ENCODE results near the gene SPIRE1.
"Not testable (repeated sequence)": the region's sequence is repeated elsewhere in the genome, so short reads cannot be mapped to it uniquely, and the experiment has no call there.

Gene SPIRE1

DNA sequence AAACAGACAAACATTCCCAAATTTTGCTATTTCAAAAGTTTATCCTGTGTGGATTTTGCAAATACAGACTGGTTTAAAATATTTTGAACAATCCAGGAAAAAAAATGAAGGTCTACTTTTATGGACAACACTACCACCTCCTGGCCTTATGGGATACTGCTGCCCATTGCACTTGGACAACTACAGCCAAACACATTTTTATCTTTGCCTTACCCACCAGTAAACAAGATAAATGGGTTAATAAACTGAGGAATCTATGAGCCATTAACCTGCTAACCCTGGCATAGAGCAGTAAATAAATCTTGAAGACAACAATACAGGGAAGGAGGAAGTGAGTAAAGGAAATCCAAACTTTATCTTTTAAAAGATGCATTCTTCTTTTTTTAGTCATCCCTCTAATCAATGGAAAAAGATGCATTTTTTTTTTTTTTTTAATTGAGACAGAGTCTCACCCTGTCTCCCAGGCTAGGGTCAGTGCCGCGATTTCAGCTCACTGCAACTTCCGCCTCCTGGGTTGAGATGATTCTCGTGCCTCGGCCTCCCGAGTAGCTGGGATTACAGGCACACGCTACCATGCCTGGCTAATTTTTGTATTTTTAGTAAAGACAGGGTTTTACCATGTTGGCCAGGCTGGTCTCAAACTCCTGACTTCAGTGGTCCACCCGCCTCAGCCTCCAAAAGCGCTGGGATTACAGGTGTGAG is 2.1 kb upstream of the SPIRE1 start:
- Mint-ChIP-seq H3K27ac (no peak overlapping the region), H3K27me3 (peaks cover 17% of the 10 kb centered on the region), H3K36me3 (ENCODE audit: low read depth) (peaks cover 6% of the 10 kb centered on the region), H3K4me3 (no peak overlapping the region), H3K4me1 (ENCODE audit: low read depth) (peaks cover 23% of the 10 kb centered on the region), H3K9me3 (no peaks in the 10 kb centered on the region)
- intact Hi-C loops (cut with micrococcal nuclease) = loop anchor here (1.0 to 5.0 kb wide), 3 partner anchors 53 to 269 kb away; no protein-coding TSS in a partner anchor

DNA sequence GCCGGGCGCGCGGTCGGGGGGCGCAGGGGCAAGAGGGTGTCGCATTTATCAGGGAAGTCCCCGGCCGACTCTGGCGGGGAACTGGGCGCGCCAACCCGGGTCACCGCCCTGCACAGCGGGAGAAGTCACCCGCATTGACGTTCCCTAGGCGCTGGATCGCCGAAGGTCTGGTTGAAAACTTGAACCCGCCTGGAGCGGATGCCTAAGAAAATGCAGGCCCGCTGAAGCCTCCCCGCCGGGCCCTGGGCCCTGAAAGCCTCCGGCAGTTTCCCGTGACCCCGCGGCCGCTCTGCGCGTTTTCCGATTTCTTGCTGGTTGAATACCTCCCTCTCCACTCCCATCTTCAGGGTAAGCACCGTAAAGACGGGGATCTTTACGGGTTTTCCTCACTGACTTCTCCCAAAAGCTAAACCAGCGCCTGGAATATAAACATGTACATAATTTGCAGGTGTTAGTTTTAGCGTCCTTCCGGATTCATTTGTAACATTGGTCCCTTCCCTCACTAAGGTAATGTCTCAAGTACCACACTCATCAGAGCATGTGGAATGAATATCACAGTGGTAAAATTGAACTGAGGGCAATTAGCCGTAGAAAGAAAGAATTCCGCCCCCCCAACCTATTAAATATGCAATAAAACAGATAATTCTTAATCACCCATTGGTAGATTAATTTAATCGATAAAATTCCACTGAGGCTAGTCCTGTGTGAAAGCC is 675 bp upstream of the SPIRE1 start:
- intact Hi-C loops (cut with micrococcal nuclease) = loop anchor here (1.0 to 5.0 kb wide), 4 partner anchors 51 to 281 kb away; partner anchors contain the start of genes AFG3L2 and PRELID3A
- H3K27ac Mint-ChIP-seq = peak overlapping the region; percentile 86
- no peaks in the 10 kb centered on the region for H3K9me3 Mint-ChIP-seq
- H3K27me3 Mint-ChIP-seq = peaks cover 19% of the 10 kb centered on the region
- peaks cover 11% of the 10 kb centered on the region for H3K36me3 Mint-ChIP-seq (ENCODE audit: low read depth)
- H3K4me3 Mint-ChIP-seq = peak overlapping the region; percentile 92
- peaks cover 31% of the 10 kb centered on the region for H3K4me1 Mint-ChIP-seq (ENCODE audit: low read depth)

DNA sequence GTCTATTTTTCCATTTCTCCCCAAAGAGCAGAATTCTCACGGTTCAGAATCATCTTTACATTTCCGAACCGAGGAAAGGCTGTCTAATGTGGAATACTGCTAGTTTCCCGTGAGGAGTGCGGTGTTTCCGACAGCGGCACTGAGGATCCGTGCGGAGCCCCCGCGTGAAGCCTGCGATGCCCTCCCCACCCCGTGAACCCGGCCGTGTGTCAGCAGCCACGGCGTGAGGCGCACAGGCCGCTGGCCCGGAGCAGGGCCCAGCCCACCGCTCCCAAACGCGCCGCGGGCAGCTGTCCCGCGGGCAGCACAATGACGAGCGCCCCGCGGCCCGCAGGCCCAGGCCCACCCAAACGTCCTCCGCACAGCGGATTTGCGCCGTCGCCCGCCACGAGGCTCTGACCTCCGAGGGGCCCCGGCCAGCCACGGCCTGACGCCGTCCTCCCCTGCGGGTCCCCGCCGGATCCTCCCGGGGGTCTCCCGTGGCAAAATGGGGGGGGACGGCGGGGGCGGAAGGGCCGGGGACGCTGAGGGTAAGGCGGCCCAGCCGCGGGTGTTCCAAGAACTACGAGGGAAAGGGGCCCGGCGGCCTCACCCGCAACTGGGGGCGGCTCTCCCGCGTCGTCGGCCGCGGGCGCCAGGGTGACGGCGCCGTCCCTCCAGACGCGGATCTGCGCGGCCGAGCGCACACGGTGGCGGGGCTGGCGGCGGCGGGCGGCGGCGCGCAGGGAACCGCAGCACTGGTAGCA is 796 bp downstream of the SPIRE1 start:
- H3K4me1 Mint-ChIP-seq (ENCODE audit: low read depth) = peaks cover 40% of the 10 kb centered on the region
- peak overlapping the region; percentile 78 for H3K27ac Mint-ChIP-seq
- no peaks in the 10 kb centered on the region for H3K9me3 Mint-ChIP-seq
- peaks cover 11% of the 10 kb centered on the region for H3K36me3 Mint-ChIP-seq (ENCODE audit: low read depth)
- peak overlapping the region; percentile 92 for H3K4me3 Mint-ChIP-seq
- intact Hi-C loops (cut with micrococcal nuclease) = loop anchor here (5.0 kb wide), 1 partner anchor 50 kb away; no protein-coding TSS in a partner anchor
- H3K27me3 Mint-ChIP-seq = peaks cover 19% of the 10 kb centered on the region

DNA sequence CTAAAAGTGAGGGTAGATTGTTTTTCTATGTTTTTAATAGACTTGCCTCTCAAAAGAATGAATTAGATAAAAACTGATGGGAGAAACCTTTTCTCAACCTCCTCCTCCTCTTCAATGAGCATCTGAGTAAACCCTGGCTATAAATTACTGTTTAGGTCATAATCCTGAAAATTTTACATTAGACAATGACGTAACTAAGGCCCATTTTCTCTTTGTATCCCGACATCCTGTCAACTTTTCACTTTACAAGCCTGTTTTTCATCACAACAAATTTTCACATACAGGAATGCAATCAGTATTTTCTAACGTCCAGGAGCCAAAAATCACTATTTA is 1.3 kb downstream of the SPIRE1 start:
- intact Hi-C loops (cut with micrococcal nuclease) = loop anchor here (5.0 kb wide), 1 partner anchor 49 kb away; no protein-coding TSS in a partner anchor
- peak overlapping the region; percentile 78 for H3K27ac Mint-ChIP-seq
- H3K27me3 Mint-ChIP-seq = peaks cover 19% of the 10 kb centered on the region

DNA sequence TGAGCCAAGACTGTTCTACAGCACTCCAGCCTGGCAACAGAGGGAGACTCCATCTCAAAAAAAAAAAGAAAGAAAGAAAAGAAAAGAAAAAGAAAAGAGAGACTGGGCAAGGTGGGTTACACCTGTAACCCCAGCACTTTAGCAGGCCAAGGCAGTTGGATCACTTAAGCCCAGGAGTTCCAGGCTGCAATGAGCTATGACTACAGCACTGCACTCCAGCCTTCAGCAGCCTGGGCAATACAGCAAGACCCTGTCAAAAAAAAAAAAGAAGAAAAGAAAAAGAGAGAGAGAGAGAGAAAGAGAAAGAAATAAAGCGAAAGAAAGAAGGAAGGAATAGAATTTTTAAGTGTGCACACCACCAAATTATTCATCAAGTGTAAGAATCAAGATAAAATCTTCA is 2.9 kb downstream of the SPIRE1 start:
- H3K9me3 Mint-ChIP-seq = no peaks in the 10 kb centered on the region
- peaks cover 19% of the 10 kb centered on the region for H3K27me3 Mint-ChIP-seq
- intact Hi-C loops (cut with micrococcal nuclease) = loop anchor here (5.0 kb wide), 1 partner anchor 48 kb away; no protein-coding TSS in a partner anchor
- H3K4me3 Mint-ChIP-seq = no peak overlapping the region
- H3K4me1 Mint-ChIP-seq (ENCODE audit: low read depth) = peaks cover 46% of the 10 kb centered on the region
- H3K27ac Mint-ChIP-seq = no peak overlapping the region
- H3K36me3 Mint-ChIP-seq (ENCODE audit: low read depth) = peaks cover 11% of the 10 kb centered on the region

More for the DNA sequence above, 1.3 kb downstream of the SPIRE1 start:
- peaks cover 11% of the 10 kb centered on the region for H3K36me3 Mint-ChIP-seq (ENCODE audit: low read depth)
- peaks cover 44% of the 10 kb centered on the region for H3K4me1 Mint-ChIP-seq (ENCODE audit: low read depth)
- H3K9me3 Mint-ChIP-seq = no peaks in the 10 kb centered on the region
- peak overlapping the region; percentile 92 for H3K4me3 Mint-ChIP-seq

DNA sequence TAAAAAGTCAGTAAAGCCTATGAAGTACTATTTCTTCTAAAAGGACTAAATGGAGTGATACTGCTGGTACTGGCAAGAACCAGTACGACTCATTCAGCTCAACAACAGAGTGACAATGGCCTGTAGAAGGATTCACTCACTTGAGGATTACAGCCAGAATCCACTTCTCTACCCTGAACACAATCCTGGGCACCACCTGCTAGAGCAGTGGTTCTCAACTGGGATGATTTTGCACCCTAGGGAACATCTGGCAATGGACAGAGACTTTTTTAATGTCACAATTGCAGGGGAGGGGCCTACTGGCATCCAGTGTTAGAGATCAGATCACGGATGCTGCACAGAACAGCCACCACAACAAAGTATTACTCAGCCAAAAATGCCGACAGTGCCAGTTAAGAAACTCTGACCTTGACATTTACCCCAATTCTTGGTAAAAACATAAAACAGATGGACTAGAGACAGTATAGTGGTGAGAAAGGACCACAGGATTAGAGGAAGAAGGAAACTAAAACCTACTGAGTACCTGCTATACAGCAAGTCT is 5.0 kb downstream of the SPIRE1 start:
- Mint-ChIP-seq H3K27ac (peak overlapping the region; percentile 63), H3K36me3 (ENCODE audit: low read depth) (peaks cover 7% of the 10 kb centered on the region), H3K27me3 (peaks cover 11% of the 10 kb centered on the region), H3K9me3 (no peaks in the 10 kb centered on the region), H3K4me3 (no peak overlapping the region), H3K4me1 (ENCODE audit: low read depth) (peaks cover 36% of the 10 kb centered on the region)
- intact Hi-C loops (cut with micrococcal nuclease) = no loop called here

DNA sequence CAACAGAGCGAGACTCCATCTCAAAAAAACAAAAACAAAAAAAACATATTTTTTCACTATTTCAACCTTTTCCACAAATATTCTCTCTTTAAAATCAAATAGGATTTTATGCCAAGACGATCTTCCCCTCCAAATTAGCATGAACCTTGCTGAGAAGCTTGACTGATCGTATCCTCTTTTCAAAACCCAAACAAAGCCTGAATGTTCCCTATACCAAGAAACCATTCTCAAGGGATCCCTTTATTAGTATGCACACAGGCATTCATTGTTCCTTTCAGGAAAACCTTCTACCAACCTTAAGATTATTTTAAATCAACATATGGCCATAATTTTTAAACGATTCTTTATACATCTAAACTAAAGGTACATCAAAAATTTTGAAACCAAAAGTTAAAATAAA is 6.3 kb downstream of the SPIRE1 start:
- no peaks in the 10 kb centered on the region for H3K9me3 Mint-ChIP-seq
- no peak overlapping the region for H3K4me3 Mint-ChIP-seq
- H3K27me3 Mint-ChIP-seq = peaks cover 11% of the 10 kb centered on the region
- peaks cover 6% of the 10 kb centered on the region for H3K36me3 Mint-ChIP-seq (ENCODE audit: low read depth)
- H3K4me1 Mint-ChIP-seq (ENCODE audit: low read depth) = peaks cover 33% of the 10 kb centered on the region
- H3K27ac Mint-ChIP-seq = no peak overlapping the region
- intact Hi-C loops (cut with micrococcal nuclease) = no loop called here

DNA sequence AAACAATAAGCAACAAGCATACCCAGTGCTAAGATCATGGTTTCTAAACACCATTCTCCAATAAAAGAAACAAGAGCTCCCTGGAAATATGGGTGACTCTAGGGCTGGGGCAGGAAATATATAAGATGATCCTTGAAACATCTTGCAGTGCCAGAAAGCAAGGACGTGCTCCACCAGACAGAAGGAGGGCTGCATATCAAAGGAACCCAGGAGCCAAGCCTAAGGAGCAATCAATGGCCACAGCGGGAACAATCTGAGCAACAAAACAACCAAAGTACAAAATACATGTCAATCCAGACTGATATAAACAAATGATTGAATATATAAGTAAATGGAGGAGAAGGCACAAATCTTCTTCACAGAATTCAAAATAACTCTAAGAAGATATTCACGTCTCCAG is 10.1 kb downstream of the SPIRE1 start:
- Mint-ChIP-seq H3K4me3 (no peak overlapping the region), H3K36me3 (ENCODE audit: low read depth) (no peaks in the 10 kb centered on the region), H3K27me3 (no peaks in the 10 kb centered on the region), H3K27ac (no peak overlapping the region), H3K9me3 (no peaks in the 10 kb centered on the region), H3K4me1 (ENCODE audit: low read depth) (peaks cover 24% of the 10 kb centered on the region)
- intact Hi-C loops (cut with micrococcal nuclease) = no loop called here

DNA sequence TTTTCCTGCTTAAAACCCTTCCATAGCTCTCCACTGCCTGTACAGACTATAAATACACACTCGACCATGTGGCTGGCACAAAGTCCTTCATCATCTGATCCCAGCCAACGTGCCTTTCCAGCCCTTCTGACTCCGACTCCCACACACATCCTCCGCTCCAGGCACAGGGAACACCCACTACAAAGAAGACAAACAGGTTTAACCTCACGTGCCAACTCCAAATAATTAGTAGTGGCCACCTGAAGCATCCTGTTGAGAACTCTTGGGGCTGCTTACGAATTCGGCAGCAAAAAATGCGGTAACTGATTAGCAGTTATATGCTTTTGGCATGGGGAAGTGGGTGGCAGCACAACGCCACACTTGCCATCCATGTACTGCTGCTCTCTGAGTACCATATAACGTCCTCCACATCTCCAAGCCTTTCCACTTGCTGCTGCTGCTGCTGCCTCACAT is 12.1 kb downstream of the SPIRE1 start:
- H3K27ac Mint-ChIP-seq = no peak overlapping the region

DNA sequence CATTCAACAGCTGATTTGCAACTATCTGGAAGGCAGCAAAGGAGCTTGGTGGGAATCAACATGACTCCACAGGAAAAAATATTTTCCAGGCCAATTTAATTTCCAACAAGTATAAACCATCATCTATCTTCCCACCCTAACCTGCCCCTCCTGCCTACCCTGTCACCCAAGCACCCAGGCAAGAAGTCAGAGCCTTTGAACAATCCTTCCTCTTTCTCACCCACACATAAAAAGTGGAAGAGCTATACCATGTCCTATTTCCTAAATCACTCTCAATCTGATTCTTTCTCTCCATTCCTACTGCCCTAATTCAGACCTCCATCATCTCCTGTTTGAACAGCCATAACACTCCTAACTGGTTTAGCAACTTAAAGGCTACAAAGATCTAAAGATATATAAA is 12.7 kb downstream of the SPIRE1 start:
- H3K9me3 Mint-ChIP-seq = no peaks in the 10 kb centered on the region
- intact Hi-C loops (cut with micrococcal nuclease) = no loop called here
- no peak overlapping the region for H3K27ac Mint-ChIP-seq
- H3K36me3 Mint-ChIP-seq (ENCODE audit: low read depth) = no peaks in the 10 kb centered on the region
- no peaks in the 10 kb centered on the region for H3K27me3 Mint-ChIP-seq
- no peak overlapping the region for H3K4me3 Mint-ChIP-seq
- peaks cover 17% of the 10 kb centered on the region for H3K4me1 Mint-ChIP-seq (ENCODE audit: low read depth)

More for the DNA sequence above, 12.1 kb downstream of the SPIRE1 start:
- intact Hi-C loops (cut with micrococcal nuclease) = no loop called here
- no peaks in the 10 kb centered on the region for H3K36me3 Mint-ChIP-seq (ENCODE audit: low read depth)
- H3K9me3 Mint-ChIP-seq = no peaks in the 10 kb centered on the region
- no peaks in the 10 kb centered on the region for H3K27me3 Mint-ChIP-seq
- H3K4me1 Mint-ChIP-seq (ENCODE audit: low read depth) = peaks cover 17% of the 10 kb centered on the region
- no peak overlapping the region for H3K4me3 Mint-ChIP-seq

DNA sequence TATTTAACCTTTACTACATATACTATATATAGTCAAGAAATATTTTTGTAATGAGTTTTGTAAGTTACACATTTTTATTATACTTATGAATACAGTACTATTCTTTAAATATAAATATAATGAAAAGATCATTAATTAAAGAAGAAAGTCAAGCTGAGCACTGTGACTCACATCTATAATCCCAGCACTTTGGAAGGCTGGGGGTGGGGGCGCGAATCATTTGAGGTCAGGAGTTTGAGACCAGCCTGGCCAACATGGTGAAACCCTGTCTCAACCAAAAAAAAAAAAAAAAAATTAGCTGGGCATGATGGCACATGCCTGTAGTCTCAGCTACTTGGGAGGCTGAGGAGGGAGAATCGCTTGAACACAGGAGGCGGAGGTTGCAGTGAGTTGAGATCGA is 14.2 kb downstream of the SPIRE1 start:
- not testable (repeated sequence) for H3K4me3 Mint-ChIP-seq

DNA sequence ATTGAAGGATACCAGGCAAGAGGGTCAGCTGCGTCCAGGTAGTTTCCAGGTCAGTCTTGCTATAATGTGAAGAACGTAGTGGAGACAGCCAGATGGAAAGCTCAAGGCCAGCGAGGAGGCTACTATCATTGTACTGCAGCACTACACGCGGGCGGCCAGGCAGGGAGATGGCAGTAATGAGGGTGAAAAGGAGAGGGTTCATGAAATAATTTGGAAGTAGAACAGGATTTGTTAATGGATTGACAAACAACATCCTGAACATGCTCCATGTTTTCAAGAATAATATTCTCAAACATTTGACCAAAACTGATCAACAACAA is 17.1 kb downstream of the SPIRE1 start:
- Mint-ChIP-seq H3K4me1 (ENCODE audit: low read depth) (peaks cover 18% of the 10 kb centered on the region), H3K27ac (peak overlapping the region; percentile 10), H3K9me3 (no peaks in the 10 kb centered on the region), H3K36me3 (ENCODE audit: low read depth) (no peaks in the 10 kb centered on the region), H3K4me3 (no peak overlapping the region), H3K27me3 (no peaks in the 10 kb centered on the region)
- intact Hi-C loops (cut with micrococcal nuclease) = no loop called here

More for the DNA sequence above, 14.2 kb downstream of the SPIRE1 start:
- H3K9me3 Mint-ChIP-seq; H3K27me3 Mint-ChIP-seq; H3K27ac Mint-ChIP-seq; H3K36me3 Mint-ChIP-seq (ENCODE audit: low read depth); intact Hi-C loops (cut with micrococcal nuclease): not testable (repeated sequence)
- peaks cover 19% of the 10 kb centered on the region for H3K4me1 Mint-ChIP-seq (ENCODE audit: low read depth)

DNA sequence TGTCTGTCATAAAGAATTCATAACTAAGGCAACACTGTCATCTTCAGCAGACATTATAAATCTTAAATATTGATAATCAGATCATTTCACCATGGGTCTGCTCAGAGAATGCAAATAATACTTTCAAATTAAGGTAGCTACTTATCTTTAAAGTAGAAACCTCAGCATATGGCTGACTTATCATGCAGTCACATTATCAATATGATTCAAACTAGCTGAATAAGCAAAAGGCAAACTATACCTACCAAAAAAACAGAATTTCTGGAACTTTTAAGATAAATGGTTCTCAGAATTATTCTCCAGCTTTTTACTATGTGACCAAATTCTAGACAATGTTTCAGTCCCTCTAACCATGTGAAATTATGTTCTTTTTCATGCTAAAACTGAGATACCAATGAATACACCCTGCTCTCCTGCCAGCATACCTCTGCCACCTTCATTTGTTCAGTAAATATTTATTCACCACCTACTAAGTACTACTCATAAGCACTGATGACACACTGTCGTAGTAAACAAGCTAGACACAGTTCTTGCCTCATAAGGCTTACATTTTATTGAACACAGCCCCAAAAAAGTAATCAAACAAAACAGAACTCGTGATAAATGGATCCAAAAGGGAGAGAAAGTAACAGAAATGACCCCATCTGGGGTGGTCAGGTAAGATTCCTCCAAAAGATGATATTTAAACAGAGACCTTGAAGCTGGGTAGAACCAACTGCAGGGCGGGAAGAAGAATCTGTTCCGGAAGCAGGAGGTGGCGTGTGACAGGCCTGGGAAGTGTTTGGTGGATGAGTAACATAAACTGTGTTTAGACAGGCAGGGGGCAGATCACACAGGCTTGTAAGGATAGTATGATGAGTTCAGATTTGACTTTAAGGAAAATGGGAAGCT is 17.7 kb downstream of the SPIRE1 start:
- H3K4me1 Mint-ChIP-seq (ENCODE audit: low read depth) = peaks cover 12% of the 10 kb centered on the region
- no peaks in the 10 kb centered on the region for H3K9me3 Mint-ChIP-seq
- no peaks in the 10 kb centered on the region for H3K27me3 Mint-ChIP-seq
- H3K27ac Mint-ChIP-seq = peak overlapping the region; percentile 10
- H3K36me3 Mint-ChIP-seq (ENCODE audit: low read depth) = no peaks in the 10 kb centered on the region
- H3K4me3 Mint-ChIP-seq = no peak overlapping the region
- intact Hi-C loops (cut with micrococcal nuclease) = loop anchor here (10.0 kb wide), 1 partner anchor 55 kb away; no protein-coding TSS in a partner anchor
